GM12892 (cell line): ENCODE data around the gene GYS1.
"Not testable (repeated sequence)": the region's sequence is repeated elsewhere in the genome, so short reads cannot be mapped to it uniquely, and the experiment has no call there.

Source experiments
- POLR2A ChIP-seq: IDR thresholded peaks from 2 replicates; pipeline ENCODE4 v1.6.1; 2011; ENCODE audit warnings: low read depth, low read length, control low read depth
- POLR2AphosphoS5 ChIP-seq: IDR thresholded peaks from 2 replicates; pipeline ENCODE4 v1.6.1; 2011; ENCODE audit warnings: low read depth, low read length, control low read depth
- TAF1 ChIP-seq: IDR thresholded peaks from 2 replicates; pipeline ENCODE4 v1.6.1; 2011; ENCODE audit warnings: low read depth, mild to moderate bottlenecking, control low read depth, low read length, borderline replicate concordance

GRCh38 chr19:48925890-48926289 is 67.2 kb downstream of the GYS1 start:
- not testable (repeated sequence) for TF ChIP-seq POLR2A, POLR2AphosphoS5, TAF1
